ENCODE data around the gene FGD3.
"Not testable (repeated sequence)": the region's sequence is repeated elsewhere in the genome, so short reads cannot be mapped to it uniquely, and the experiment has no call there.

The FGD3 gene

GRCh38 chr9:92947268-92948037 is at the start of gene FGD3:
Gene FGD3 (plus strand): TSS chr9:92947523. CDS start chr9:92976257, 28,734 bp downstream.
- DNase-seq (ENCODE audit: low spot score) = peak; percentile 58
- no peak for TF ChIP-seq CTCF (IDR thresholded peaks at IDR 0.05; ENCODE audit: borderline replicate concordance, control extremely low read depth, extremely low read depth, insufficient read depth, missing control alignments)
- in situ Hi-C loops (cut with MboI; ENCODE audit: low sequenced_read_pairs, unreplicated experiment) = no loop called here

GRCh38 chr9:92905137-92905536 is 42.2 kb upstream of the FGD3 start:
- in situ Hi-C loops (cut with MboI; ENCODE audit: low sequenced_read_pairs, unreplicated experiment); DNase-seq (ENCODE audit: low spot score): not testable (repeated sequence)

GRCh38 chr9:92911511-92912475 is 35.5 kb upstream of the FGD3 start:
- in situ Hi-C loops (cut with MboI; ENCODE audit: low sequenced_read_pairs, unreplicated experiment) = no loop called here
- no peak for TF ChIP-seq CTCF (IDR thresholded peaks at IDR 0.05; ENCODE audit: borderline replicate concordance, control extremely low read depth, extremely low read depth, insufficient read depth, missing control alignments)
- DNase-seq (ENCODE audit: low spot score) = no peak

GRCh38 chr9:92917176-92917800 is 30.0 kb upstream of the FGD3 start:
- no peak for TF ChIP-seq CTCF (IDR thresholded peaks at IDR 0.05; ENCODE audit: borderline replicate concordance, control extremely low read depth, extremely low read depth, insufficient read depth, missing control alignments)
- DNase-seq (ENCODE audit: low spot score) = no peak
- in situ Hi-C loops (cut with MboI; ENCODE audit: low sequenced_read_pairs, unreplicated experiment) = no loop called here

- in situ Hi-C loops (cut with MboI; ENCODE audit: low sequenced_read_pairs, unreplicated experiment) = no loop called here
- TF ChIP-seq CTCF (IDR thresholded peaks at IDR 0.05; ENCODE audit: borderline replicate concordance, control extremely low read depth, extremely low read depth, insufficient read depth, missing control alignments) = no peak
- no peak for DNase-seq (ENCODE audit: low spot score)
Observed at GRCh38 chr9:92920437-92920836, 26.9 kb upstream of the FGD3 start.

- in situ Hi-C loops (cut with MboI; ENCODE audit: low sequenced_read_pairs, unreplicated experiment) = no loop called here
- no peak for DNase-seq (ENCODE audit: low spot score)
- TF ChIP-seq CTCF (IDR thresholded peaks at IDR 0.05; ENCODE audit: borderline replicate concordance, control extremely low read depth, extremely low read depth, insufficient read depth, missing control alignments) = no peak
Observed at GRCh38 chr9:92931606-92932005, 15.7 kb upstream of the FGD3 start.

Measured in GM13976 (cell line).